Retinal pigment epithelial cell (primary cell): ENCODE measurements around the gene TBXAS1.

Source experiments
- DNase-seq: peaks from one replicate; pipeline ENCODE4 v3.0.0-alpha.2; 2010; ENCODE audit warnings: low read depth
- H3K4me3 ChIP-seq: 2 replicates; pipeline ENCODE4 v1.5.1; 2011; ENCODE audit warnings: mild to moderate bottlenecking, low read length, control low read depth, moderate library complexity
- TF ChIP-seq, protein P1 (sequence below): conservative IDR thresholded peaks from 2 replicates; pipeline ENCODE4 v1.5.1; 2011; ENCODE audit warnings: low read depth, low read length, control low read depth, inconsistent platforms

TBXAS1 gene

DNA sequence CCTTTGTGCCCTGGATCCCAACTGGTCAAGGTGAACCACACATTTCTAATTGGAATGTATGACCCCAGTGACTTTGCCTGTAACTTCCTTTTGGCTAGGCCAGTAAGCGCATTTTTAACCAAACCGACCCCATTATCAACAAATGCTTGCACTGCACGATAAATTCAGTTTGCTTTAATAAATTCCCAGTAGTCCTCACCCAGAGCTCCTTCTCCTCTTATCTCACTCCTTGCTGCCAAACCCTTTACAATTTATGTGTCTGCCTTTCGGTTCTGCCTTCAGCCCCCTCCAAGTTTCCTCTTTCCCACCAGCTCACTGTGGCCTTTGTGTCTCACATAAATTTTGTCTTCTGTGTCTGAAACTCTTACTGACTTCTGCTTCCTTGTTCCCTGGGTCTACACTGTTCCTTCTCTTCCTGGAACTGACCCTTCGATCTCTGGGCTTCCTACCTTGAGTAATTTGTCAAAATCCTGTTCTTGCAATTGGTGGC, 59.0 kb downstream of the TBXAS1 start:
- DNase-seq, result no peak
- H3K4me3 ChIP-seq, result no peak overlapping the region
- TF ChIP-seq, protein P1, sequence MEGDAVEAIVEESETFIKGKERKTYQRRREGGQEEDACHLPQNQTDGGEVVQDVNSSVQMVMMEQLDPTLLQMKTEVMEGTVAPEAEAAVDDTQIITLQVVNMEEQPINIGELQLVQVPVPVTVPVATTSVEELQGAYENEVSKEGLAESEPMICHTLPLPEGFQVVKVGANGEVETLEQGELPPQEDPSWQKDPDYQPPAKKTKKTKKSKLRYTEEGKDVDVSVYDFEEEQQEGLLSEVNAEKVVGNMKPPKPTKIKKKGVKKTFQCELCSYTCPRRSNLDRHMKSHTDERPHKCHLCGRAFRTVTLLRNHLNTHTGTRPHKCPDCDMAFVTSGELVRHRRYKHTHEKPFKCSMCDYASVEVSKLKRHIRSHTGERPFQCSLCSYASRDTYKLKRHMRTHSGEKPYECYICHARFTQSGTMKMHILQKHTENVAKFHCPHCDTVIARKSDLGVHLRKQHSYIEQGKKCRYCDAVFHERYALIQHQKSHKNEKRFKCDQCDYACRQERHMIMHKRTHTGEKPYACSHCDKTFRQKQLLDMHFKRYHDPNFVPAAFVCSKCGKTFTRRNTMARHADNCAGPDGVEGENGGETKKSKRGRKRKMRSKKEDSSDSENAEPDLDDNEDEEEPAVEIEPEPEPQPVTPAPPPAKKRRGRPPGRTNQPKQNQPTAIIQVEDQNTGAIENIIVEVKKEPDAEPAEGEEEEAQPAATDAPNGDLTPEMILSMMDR, result no peak

DNA sequence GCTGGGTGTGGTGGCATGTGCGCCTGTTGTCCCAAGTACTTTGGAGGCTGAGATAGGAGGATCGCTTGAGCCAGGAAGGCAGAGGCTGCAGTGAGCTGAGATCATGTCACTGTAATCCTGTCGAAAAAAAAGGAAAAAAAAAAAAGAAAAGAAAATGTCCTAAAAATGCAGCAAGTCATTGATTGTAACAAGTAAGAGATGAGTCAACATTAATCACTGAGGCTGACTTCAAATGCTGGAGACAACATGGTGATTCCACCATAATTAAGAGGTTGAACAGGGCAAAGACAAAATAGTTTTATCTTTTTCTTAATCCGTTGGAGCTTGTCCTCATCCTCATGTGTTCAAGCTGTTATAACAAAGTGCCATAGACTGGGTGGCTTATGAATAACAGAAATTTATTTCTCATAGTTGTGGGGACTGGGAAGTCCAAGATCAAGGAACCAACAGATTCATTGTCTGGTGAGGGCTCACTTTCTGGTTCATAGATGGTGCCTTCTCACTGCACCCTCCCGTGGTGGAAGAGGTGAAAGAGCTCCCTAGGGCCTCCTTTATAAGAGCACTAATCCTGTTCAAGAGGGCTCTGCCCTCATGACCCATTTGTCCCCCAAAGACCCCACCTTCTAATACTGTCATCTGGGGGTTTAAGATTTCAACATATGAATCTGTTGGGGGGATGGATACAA, 60.3 kb downstream of the TBXAS1 start:
- DNase-seq, result no peak
- TF ChIP-seq, protein P1, result no peak
- H3K4me3 ChIP-seq, result no peak overlapping the region

DNA sequence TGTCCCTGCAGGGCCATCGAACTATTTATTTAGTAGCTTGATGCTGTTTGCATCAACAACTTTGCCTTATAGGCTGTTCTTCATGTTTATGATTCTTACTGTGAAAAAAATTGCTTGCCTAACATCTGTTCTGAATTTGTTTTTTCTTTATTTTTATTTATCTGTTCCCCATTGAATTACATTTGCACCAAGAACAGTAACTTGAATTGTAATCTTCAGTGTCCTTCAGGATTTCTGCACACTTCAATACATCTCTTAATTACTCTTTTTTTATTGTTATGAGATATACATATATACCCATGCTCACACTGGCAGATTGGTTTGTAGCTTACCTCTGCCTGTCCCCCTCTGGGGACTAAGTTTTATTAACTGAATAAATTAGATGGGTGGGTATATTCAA, 64.4 kb downstream of the TBXAS1 start:
- no peak for DNase-seq
- H3K4me3 ChIP-seq, result no peak overlapping the region
- TF ChIP-seq, protein P1, result no peak

- DNase-seq, result no peak
- H3K4me3 ChIP-seq, result no peak overlapping the region
Measured at GRCh38 chr7:139893999-139894398, 64.9 kb downstream of the TBXAS1 start.

DNA sequence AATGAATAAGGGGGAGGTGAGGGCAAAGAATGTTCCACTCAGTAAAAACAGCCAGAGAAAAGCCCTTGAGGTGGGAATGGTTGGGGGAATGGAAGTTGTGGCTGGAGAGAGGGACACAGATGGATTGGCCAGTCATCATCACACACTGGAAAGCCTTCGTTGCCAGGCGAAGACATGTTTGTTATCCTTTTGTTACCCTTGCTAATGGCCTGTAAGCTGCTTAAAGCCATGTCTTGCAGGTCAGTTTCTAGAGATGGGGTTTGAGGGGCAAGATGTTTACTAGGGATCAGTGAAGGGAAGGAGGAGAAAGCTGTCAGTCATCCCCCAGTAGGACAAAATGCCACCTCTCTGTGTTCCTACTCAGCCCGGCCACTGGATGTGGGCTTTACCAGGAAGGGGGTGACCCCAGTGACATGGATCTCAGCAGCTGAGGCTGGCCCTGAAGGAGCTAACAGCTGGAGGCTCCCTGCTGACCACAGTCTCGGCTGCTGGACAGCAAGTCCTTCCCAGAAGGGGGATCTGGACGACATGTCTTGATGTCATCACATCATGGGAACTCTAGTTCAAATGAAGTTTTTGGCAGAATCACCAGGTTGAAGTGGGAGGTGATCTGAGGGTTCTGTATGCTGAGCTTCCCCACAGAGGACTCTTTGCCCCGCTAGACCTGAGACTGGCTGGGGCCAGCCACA, 66.2 kb downstream of the TBXAS1 start:
- DNase-seq, result no peak
- no peak overlapping the region for H3K4me3 ChIP-seq
- TF ChIP-seq, protein P1, result no peak

More at GRCh38 chr7:139893999-139894398, 64.9 kb downstream of the TBXAS1 start:
- TF ChIP-seq, protein P1, result no peak

- no peak overlapping the region for H3K4me3 ChIP-seq
- TF ChIP-seq, protein P1, result no peak
- no peak for DNase-seq
Measured at GRCh38 chr7:139896288-139896687, 67.2 kb downstream of the TBXAS1 start.

DNA sequence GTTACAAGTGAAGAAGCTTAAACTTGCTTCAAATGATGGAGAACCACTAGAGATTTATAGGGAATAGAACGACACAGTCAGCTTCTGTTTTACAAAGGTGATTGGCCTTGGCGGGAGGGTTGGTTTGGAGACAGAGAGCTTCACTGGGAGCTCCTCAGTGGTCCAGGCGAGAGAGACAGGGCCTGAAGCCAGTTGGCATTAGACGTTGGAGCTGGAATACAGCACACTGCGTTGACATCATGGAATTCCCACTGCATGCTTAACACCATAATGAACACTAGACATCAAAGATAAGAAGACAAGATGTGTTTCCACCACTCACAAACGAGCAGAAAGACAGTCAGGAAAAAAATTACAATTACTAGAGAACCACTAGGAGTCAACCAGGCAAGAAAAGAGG, 67.8 kb downstream of the TBXAS1 start:
- TF ChIP-seq, protein P1, result no peak
- H3K4me3 ChIP-seq, result no peak overlapping the region
- no peak for DNase-seq
